DMS 273 (cell line): ENCODE measurements around the gene ARHGEF19.

ENCODE experiments used
- DNase-seq: peaks from one replicate; lab custom pipeline; 2025; ENCODE audit not compliant: unreplicated experiment; lab: John Stamatoyannopoulos, UW

The ARHGEF19 gene

DNA sequence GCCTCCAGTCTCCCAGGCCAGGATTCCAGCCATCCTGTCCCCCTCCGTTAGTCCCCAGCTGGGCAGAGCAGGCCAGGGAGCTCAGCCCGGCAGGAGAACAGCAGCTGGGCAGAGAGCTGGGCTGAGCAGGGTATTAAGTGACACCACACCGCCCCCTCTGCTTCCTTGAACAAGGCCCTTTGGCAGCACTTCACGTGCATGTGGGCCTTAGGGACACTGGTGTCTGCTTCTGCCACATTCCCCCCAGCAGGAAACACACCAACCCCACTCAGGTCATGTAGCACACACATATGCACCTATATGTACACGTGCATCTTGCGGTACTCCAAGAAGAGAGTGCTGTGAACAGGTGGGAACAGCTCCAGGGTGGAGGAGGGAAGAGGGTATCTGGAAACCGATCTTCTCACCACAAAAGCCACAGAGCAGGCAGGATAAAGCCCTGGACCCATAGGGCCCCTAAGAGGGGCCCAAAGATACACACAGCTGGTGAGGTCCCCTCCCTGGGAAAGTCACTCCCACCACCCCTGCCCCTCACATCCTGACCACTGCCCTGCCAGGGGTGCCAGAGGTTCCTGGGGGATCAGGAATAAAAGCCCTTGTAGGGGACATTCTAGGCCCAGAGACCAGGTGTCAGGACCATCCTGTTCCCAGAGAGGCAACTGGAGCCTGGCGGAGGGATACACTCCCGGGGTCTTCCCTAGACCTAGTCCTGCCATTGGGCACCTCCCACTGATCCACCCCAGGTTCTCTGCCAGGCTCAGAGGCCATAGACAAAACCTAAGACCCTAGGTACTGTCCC, 61.1 kb downstream of the ARHGEF19 start:
- DNase-seq, result peak; percentile 80

DNA sequence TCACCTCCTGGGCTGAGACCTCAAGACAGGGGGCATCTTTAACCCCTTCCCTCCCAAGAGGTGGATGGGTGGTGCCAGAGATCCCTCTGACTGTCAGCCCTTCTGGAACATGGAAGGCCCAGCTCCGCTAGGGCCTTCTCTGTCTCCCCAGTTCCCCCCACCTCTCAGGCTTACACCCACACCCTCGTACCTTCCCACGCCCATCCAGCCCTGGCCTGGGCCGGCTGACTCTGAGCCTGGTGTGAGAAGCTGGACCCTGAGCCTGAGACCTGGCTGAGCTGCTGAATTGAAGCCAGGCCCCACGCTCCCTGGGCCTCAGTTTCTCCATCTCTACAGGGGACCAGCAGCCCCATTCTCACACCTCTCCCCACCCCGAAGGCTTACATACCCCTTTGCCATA, 61.9 kb downstream of the ARHGEF19 start:
- DNase-seq, result no peak

DNA sequence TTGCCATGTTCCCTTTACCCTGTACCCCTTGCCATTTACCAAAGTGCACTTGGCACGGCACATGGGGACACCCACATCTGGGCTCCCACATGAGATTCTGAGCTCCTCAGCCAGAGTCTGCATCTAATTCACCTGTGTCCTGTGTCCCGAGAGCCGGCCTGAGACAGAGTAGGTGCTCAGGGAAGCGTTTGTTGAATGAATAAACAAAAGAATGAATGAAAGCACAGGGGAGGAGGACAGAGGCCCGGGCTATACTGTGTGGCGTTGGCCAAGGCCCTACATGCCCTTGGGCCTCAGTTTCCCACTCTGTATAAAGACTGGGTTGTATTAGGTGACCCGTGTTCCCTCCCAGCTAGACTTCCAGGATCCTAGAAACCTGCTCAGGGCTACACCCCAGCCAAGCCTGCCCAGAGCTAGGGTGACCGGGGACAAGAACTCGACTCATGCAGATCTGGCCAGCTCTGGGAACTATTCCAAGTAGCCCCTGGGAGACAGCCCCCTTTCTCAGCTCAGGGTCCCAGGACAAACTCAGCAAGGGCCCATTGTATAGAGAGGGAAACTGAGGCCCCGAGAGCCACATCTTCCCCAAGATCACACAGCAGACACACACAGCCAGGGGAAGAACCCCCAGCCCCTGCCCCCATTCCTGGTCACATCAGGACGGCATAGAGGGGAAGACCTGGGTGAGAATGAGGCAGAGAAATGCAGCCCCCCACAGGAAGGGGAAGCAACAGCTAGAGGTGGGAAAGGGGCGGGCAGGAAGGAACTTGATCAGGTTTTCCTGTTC, 62.6 kb downstream of the ARHGEF19 start:
- DNase-seq, result no peak

DNA sequence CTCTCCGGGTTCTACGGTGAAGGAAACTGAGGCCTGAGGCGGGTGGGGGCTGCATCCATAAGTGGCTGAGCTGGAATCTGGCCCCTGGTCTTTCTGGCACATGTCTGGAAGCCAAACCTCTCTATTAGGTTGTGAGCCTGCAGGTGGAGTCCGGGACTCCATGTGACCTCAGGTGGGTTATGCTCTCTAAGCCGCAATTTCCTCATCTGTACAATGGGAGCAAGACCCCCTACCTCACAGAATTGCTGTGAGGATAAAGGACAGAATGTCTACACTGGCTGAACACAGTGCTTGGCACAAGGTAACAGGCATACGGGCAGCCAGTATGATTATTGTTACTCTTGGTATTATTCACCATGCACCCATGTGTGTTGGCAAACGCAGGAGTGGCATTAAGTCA, 63.3 kb downstream of the ARHGEF19 start:
- no peak for DNase-seq

DNA sequence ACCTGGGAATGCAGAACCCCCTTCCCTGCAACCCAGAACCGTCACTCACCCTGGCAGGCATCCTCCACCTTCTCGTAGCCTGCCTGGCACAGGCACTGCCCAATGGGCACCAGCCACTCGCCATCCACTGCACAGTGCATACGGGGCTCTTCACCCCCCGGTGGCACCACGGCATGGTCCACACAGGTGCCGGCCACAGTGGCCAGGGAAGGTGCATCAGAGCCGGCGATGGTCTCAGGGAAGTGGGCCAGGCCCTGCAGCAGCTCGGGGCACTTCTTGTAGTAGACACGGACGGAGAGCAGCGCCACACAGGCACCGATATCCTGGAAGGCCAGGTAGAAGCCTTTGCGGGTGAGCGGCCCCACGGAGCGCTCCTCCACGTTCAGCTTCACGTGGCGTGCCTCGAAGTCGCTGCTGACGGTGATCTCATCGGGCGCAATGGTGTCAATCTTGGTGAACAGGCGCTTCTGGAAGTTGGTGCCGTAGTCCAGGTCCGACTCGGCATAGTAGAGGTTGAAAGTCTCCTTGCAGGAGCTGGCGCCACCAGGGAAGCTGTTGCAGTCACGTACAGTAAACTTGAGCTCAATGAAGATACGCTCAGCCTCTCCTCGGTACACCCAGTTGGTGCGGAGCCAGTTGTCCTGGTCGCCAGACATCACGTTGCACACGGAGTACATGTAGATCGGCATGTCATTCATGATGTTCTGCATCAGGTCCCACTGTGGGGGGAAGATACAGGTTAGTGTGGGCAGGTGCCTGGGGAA, 63.9 kb downstream of the ARHGEF19 start:
- no peak for DNase-seq
